Effector memory CD4-positive, alpha-beta T cell (primary cell): Measurements from ENCODE around the gene FOXO3.

ENCODE experiments used
- DNase-seq, 3 donors: peaks; one replicate each; pipeline ENCODE4 v3.0.0-alpha.2; 2020
- H3K27ac ChIP-seq: 2 replicates; pipeline ENCODE4 v1.7.0; 2013; ENCODE audit warnings: mild to moderate bottlenecking, low read length, moderate library complexity; ENCODE audit not compliant: insufficient read depth, poor library complexity, severe bottlenecking
- H3K27me3 ChIP-seq: replicated peaks from 2 replicates; pipeline ENCODE4 v1.7.0; 2013; ENCODE audit warnings: mild to moderate bottlenecking, low read length; ENCODE audit not compliant: insufficient read depth, control insufficient read depth, poor library complexity, severe bottlenecking
- H3K36me3 ChIP-seq: 2 replicates; pipeline ENCODE4 v1.7.0; 2013; ENCODE audit warnings: mild to moderate bottlenecking, low read length, moderate library complexity; ENCODE audit not compliant: control insufficient read depth, insufficient read depth
- H3K4me1 ChIP-seq: 2 replicates; pipeline ENCODE4 v1.7.0; 2013; ENCODE audit warnings: low read length, mild to moderate bottlenecking; ENCODE audit not compliant: control insufficient read depth, insufficient read depth, poor library complexity, severe bottlenecking
- H3K4me3 ChIP-seq: 2 replicates; pipeline ENCODE4 v1.7.0; 2013; ENCODE audit warnings: low read length, low read depth, mild to moderate bottlenecking; ENCODE audit not compliant: insufficient read depth, poor library complexity, severe bottlenecking
- H3K9me3 ChIP-seq: 2 replicates; pipeline ENCODE4 v1.7.0; 2013; ENCODE audit warnings: mild to moderate bottlenecking, low read length, moderate library complexity; ENCODE audit not compliant: control insufficient read depth

The FOXO3 gene

GRCh38 chr6:108627692-108628550 lies 67.2 kb downstream of the FOXO3 start:
- no peaks in the 10 kb centered on the region for H3K27me3 ChIP-seq
- DNase-seq = no peak
- H3K9me3 ChIP-seq = no peaks in the 10 kb centered on the region
- H3K4me3 ChIP-seq = no peak overlapping the region
- no peaks in the 10 kb centered on the region for H3K36me3 ChIP-seq
- no peak overlapping the region for H3K27ac ChIP-seq
- peaks cover 8% of the 10 kb centered on the region for H3K4me1 ChIP-seq

- Histone ChIP-seq H3K4me3 (no peak overlapping the region), H3K27me3 (no peaks in the 10 kb centered on the region), H3K9me3 (no peaks in the 10 kb centered on the region), H3K36me3 (no peaks in the 10 kb centered on the region), H3K27ac (no peak overlapping the region), H3K4me1 (peaks cover 8% of the 10 kb centered on the region)
- DNase-seq = no peak
These were observed 69.5 kb downstream of the FOXO3 start for GRCh38 chr6:108630050-108630714.

GRCh38 chr6:108632441-108632840 lies 71.7 kb downstream of the FOXO3 start:
- no peaks in the 10 kb centered on the region for H3K27me3 ChIP-seq
- no peak for DNase-seq
- H3K36me3 ChIP-seq = no peaks in the 10 kb centered on the region
- no peak overlapping the region for H3K27ac ChIP-seq
- H3K4me1 ChIP-seq = peaks cover 8% of the 10 kb centered on the region
- H3K9me3 ChIP-seq = no peaks in the 10 kb centered on the region
- no peak overlapping the region for H3K4me3 ChIP-seq

GRCh38 chr6:108633436-108633835 lies 72.7 kb downstream of the FOXO3 start:
- peaks cover 3% of the 10 kb centered on the region for H3K4me1 ChIP-seq
- no peaks in the 10 kb centered on the region for H3K9me3 ChIP-seq
- no peak overlapping the region for H3K4me3 ChIP-seq
- H3K27me3 ChIP-seq = no peaks in the 10 kb centered on the region
- no peak for DNase-seq
- H3K36me3 ChIP-seq = no peaks in the 10 kb centered on the region
- no peak overlapping the region for H3K27ac ChIP-seq

- no peaks in the 10 kb centered on the region for H3K9me3 ChIP-seq
- H3K4me3 ChIP-seq = no peak overlapping the region
- H3K27me3 ChIP-seq = no peaks in the 10 kb centered on the region
- no peaks in the 10 kb centered on the region for H3K36me3 ChIP-seq
- H3K4me1 ChIP-seq = no peaks in the 10 kb centered on the region
- DNase-seq = peak in 2 of 3 donors; percentile 5 to 7
- H3K27ac ChIP-seq = no peak overlapping the region
These were observed 74.9 kb downstream of the FOXO3 start for GRCh38 chr6:108635505-108636226.

- Histone ChIP-seq H3K36me3 (no peaks in the 10 kb centered on the region), H3K4me3 (no peak overlapping the region), H3K27ac (no peak overlapping the region), H3K4me1 (no peaks in the 10 kb centered on the region), H3K9me3 (no peaks in the 10 kb centered on the region), H3K27me3 (no peaks in the 10 kb centered on the region)
- DNase-seq = no peak
These were observed 77.2 kb downstream of the FOXO3 start for GRCh38 chr6:108637963-108638362.

GRCh38 chr6:108638993-108639392 lies 78.3 kb downstream of the FOXO3 start:
- no peaks in the 10 kb centered on the region for H3K4me1 ChIP-seq
- H3K27ac ChIP-seq = no peak overlapping the region
- no peaks in the 10 kb centered on the region for H3K27me3 ChIP-seq
- no peak for DNase-seq
- H3K36me3 ChIP-seq = no peaks in the 10 kb centered on the region
- H3K9me3 ChIP-seq = no peaks in the 10 kb centered on the region
- no peak overlapping the region for H3K4me3 ChIP-seq

GRCh38 chr6:108640104-108640503 lies 79.4 kb downstream of the FOXO3 start:
- no peaks in the 10 kb centered on the region for H3K9me3 ChIP-seq
- no peak for DNase-seq
- no peaks in the 10 kb centered on the region for H3K4me1 ChIP-seq
- H3K27me3 ChIP-seq = no peaks in the 10 kb centered on the region
- no peak overlapping the region for H3K4me3 ChIP-seq
- H3K36me3 ChIP-seq = no peaks in the 10 kb centered on the region
- H3K27ac ChIP-seq = no peak overlapping the region

GRCh38 chr6:108643184-108643583 lies 82.5 kb downstream of the FOXO3 start:
- Histone ChIP-seq H3K27me3 (no peaks in the 10 kb centered on the region), H3K27ac (no peak overlapping the region), H3K36me3 (no peaks in the 10 kb centered on the region), H3K4me1 (no peaks in the 10 kb centered on the region), H3K9me3 (no peaks in the 10 kb centered on the region), H3K4me3 (no peak overlapping the region)
- no peak for DNase-seq

- no peaks in the 10 kb centered on the region for H3K27me3 ChIP-seq
These were observed 83.5 kb downstream of the FOXO3 start for GRCh38 chr6:108644252-108644651.

More at GRCh38 chr6:108644252-108644651, 83.5 kb downstream of the FOXO3 start:
- DNase-seq = no peak
- Histone ChIP-seq H3K4me3 (no peak overlapping the region), H3K9me3 (no peaks in the 10 kb centered on the region), H3K36me3 (no peaks in the 10 kb centered on the region), H3K27ac (no peak overlapping the region), H3K4me1 (no peaks in the 10 kb centered on the region)
